ENCODE results near the gene TRMT11. TPM values are rescaled to one million over a fixed set of nuclear protein-coding genes. Genes with fewer than 3 reads are reported as not detected.

Gene TRMT11
- polyA plus RNA-seq, 1 donor (not counting 4 experiments of a cell fraction or from before 2014, with no cell fraction given), result 23.0 TPM

DNA sequence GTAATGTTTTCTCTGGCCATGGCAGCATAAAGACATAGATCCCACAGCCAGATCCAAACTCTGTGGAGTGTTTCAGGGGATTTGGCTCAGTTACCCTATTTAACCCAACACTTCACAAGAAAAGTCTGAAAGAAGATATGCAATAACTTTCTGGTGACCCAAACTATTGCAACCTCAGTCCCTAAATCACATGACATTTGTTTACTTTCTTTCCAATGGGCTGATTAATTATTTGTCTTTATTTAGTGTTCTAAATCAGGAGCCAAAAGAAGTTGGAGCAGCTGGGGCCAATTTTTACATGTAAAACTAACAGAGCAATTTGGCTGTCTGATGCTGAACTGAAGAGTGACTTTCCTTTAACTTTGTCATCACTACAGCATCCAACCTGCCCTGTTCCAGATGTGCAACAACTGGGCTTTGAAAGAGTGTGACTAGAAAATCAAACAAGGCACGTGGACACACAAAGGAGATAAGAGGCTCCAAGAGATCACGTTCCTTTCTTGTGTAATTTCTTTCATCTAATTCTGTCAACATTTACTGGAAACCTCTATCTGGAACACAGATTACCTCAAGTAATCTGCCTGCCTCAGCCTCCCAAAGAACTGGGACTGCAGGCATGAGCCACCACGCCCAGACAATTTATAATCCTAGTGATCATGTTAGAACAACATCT lies 90.8 kb downstream of the TRMT11 start:
- H3K9me1 ChIP-seq (ENCODE audit: control insufficient read depth, extremely low read depth, insufficient read depth, low read length), result no peaks in the 10 kb centered on the region
- no peak overlapping the region for H3K4me2 ChIP-seq (ENCODE audit: control insufficient read depth, extremely low read depth, insufficient read depth, low read depth, low read length)
- TF ChIP-seq, protein P1, sequence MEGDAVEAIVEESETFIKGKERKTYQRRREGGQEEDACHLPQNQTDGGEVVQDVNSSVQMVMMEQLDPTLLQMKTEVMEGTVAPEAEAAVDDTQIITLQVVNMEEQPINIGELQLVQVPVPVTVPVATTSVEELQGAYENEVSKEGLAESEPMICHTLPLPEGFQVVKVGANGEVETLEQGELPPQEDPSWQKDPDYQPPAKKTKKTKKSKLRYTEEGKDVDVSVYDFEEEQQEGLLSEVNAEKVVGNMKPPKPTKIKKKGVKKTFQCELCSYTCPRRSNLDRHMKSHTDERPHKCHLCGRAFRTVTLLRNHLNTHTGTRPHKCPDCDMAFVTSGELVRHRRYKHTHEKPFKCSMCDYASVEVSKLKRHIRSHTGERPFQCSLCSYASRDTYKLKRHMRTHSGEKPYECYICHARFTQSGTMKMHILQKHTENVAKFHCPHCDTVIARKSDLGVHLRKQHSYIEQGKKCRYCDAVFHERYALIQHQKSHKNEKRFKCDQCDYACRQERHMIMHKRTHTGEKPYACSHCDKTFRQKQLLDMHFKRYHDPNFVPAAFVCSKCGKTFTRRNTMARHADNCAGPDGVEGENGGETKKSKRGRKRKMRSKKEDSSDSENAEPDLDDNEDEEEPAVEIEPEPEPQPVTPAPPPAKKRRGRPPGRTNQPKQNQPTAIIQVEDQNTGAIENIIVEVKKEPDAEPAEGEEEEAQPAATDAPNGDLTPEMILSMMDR (optimal IDR thresholded peaks at IDR 0.05 in 1 of 3, IDR thresholded peaks at IDR 0.05 in 1 of 3, conservative IDR thresholded peaks at IDR 0.05 in 1 of 3; ENCODE audit: extremely low read depth in 1 of 3, insufficient read depth in 2 of 3, low read length in 3 of 3), result no peak
- TF ChIP-seq EZH2 (IDR thresholded peaks at IDR 0.05; ENCODE audit: low read length), result no peak
- no peak overlapping the region for H3K27ac ChIP-seq (ENCODE audit: control insufficient read depth, insufficient read depth, low read length)
- no peaks in the 10 kb centered on the region for H3K9me3 ChIP-seq (ENCODE audit: control insufficient read depth, low read depth, low read length)
- FAIRE-seq, result no peak
- H3K4me3 ChIP-seq (ENCODE audit: control insufficient read depth in 2 of 3, extremely low read depth in 1 of 3, insufficient read depth in 2 of 3, low read depth in 1 of 3, low read length in 3 of 3), result no peak overlapping the region
- H3K4me1 ChIP-seq (ENCODE audit: control insufficient read depth, extremely low read depth, insufficient read depth, low read length), result no peaks in the 10 kb centered on the region
- dilution Hi-C loops (cut with MboI; ENCODE audit: extremely low pct_ligation_motif_present, low sequenced_read_pairs), result no loop called here
- no peak for DNase-seq (ENCODE audit: low read depth, low spot score)
- no peak overlapping the region for H3K9ac ChIP-seq (ENCODE audit: control insufficient read depth, extremely low read depth, insufficient read depth, low read length)
- no peak overlapping the region for H2AFZ ChIP-seq (ENCODE audit: control insufficient read depth, low read length)
- no peaks in the 10 kb centered on the region for H3K36me3 ChIP-seq (ENCODE audit: control insufficient read depth in 2 of 2, extremely low read depth in 1 of 2, insufficient read depth in 2 of 2, low read length in 2 of 2)
- H3K79me2 ChIP-seq (ENCODE audit: control insufficient read depth, insufficient read depth, low read length), result no peaks in the 10 kb centered on the region
- no peaks in the 10 kb centered on the region for H4K20me1 ChIP-seq (ENCODE audit: control insufficient read depth, extremely low read depth, insufficient read depth, low read length)
- H3K27me3 ChIP-seq (ENCODE audit: control insufficient read depth, extremely low read depth, insufficient read depth, low read length), result no peaks in the 10 kb centered on the region

DNA sequence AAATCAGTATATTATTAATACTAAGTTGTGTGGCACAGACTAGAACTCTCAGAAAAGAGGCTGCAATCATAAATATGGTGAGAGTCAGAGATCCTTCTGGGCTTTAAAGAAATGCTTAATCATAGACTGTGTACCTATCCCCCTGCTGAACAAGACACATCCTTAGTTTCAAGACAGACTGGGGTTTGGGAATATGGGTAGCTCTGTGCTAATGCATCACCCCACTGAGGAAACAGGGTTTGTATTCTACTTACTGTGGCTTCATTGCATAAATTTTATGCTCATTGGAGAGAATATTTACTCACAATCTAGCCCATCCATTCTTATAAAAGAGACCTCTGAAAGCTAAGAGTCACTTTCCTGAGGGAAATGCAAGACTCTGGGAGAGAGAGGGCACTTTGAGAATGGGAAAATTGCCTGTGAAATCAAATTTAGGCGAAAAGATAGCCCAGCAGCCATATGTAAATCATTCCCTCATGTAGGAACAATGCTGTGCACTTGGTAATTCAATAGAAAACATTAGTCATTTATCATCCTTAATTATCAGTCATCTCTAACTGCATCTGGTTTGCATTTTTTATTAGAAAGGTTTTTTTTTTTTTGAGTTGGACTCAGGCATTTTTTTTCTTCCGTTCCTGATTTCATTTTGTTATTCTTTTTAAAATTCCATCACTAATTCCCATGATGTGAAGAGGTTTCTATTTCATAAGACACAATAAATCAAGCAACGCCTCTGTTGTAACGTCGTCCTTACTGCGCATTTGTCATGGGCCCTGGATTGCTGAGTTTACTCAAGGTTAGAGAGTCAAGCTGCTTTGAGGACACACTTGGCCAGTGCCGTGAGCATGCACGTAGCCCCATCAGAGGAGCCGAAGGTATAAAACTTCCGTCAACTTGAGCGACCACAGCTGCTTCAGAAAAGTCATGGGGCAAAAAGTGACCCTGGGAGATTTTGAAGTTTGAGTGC lies 91.8 kb downstream of the TRMT11 start:
- Histone ChIP-seq H3K9me1 (ENCODE audit: control insufficient read depth, extremely low read depth, insufficient read depth, low read length) (no peaks in the 10 kb centered on the region), H3K36me3 (ENCODE audit: control insufficient read depth in 2 of 2, extremely low read depth in 1 of 2, insufficient read depth in 2 of 2, low read length in 2 of 2) (no peaks in the 10 kb centered on the region), H3K79me2 (ENCODE audit: control insufficient read depth, insufficient read depth, low read length) (no peaks in the 10 kb centered on the region), H4K20me1 (ENCODE audit: control insufficient read depth, extremely low read depth, insufficient read depth, low read length) (no peaks in the 10 kb centered on the region), H2AFZ (ENCODE audit: control insufficient read depth, low read length) (no peak overlapping the region), H3K4me2 (ENCODE audit: control insufficient read depth, extremely low read depth, insufficient read depth, low read depth, low read length) (no peak overlapping the region), H3K4me3 (ENCODE audit: control insufficient read depth in 2 of 3, extremely low read depth in 1 of 3, insufficient read depth in 2 of 3, low read depth in 1 of 3, low read length in 3 of 3) (no peak overlapping the region), H3K9ac (ENCODE audit: control insufficient read depth, extremely low read depth, insufficient read depth, low read length) (no peak overlapping the region), H3K9me3 (ENCODE audit: control insufficient read depth, low read depth, low read length) (no peaks in the 10 kb centered on the region), H3K27me3 (ENCODE audit: control insufficient read depth, extremely low read depth, insufficient read depth, low read length) (no peaks in the 10 kb centered on the region), H3K27ac (ENCODE audit: control insufficient read depth, insufficient read depth, low read length) (no peak overlapping the region), H3K4me1 (ENCODE audit: control insufficient read depth, extremely low read depth, insufficient read depth, low read length) (no peaks in the 10 kb centered on the region)
- no peak for TF ChIP-seq EZH2 (IDR thresholded peaks at IDR 0.05; ENCODE audit: low read length)
- TF ChIP-seq, protein P1 (optimal IDR thresholded peaks at IDR 0.05 in 1 of 3, IDR thresholded peaks at IDR 0.05 in 1 of 3, conservative IDR thresholded peaks at IDR 0.05 in 1 of 3; ENCODE audit: extremely low read depth in 1 of 3, insufficient read depth in 2 of 3, low read length in 3 of 3), result no peak
- no peak for DNase-seq (ENCODE audit: low read depth, low spot score)
- dilution Hi-C loops (cut with MboI; ENCODE audit: extremely low pct_ligation_motif_present, low sequenced_read_pairs), result no loop called here
- FAIRE-seq, result no peak
